Kidney (tissue), 14 donors: ENCODE data around the gene CSNK1G3. TPM values are rescaled to one million over a fixed set of nuclear protein-coding genes. Genes with fewer than 3 reads are reported as not detected.

Source experiments
- DNase-seq, 5 donors: peaks; one replicate each; pipeline ENCODE4 v3.0.0-alpha.2; 2013 to 2020
- FAIRE-seq: peaks from 2 replicates; lab custom pipeline; 2012; peaks lifted over from hg19 to GRCh38; lab: Jason Lieb, UNC
- H3K27ac ChIP-seq, 2 donors: one replicate each; pipeline ENCODE4 v1.7.0; 2013; ENCODE audit warnings: low read depth in 2 of 2, low read length in 2 of 2, inconsistent platforms in 1 of 2
- H3K27me3 ChIP-seq: one replicate; pipeline ENCODE4 v1.7.1; 2013; ENCODE audit warnings: low read length, inconsistent platforms; ENCODE audit not compliant: control insufficient read depth, insufficient read depth
- H3K36me3 ChIP-seq, 3 donors: one replicate each; pipeline versions ENCODE4 v1.7.0 to v1.7.1; 2013; ENCODE audit warnings: low read length in 3 of 3, control low read depth in 1 of 3, inconsistent platforms in 1 of 3; ENCODE audit not compliant: insufficient read depth in 3 of 3, control insufficient read depth in 2 of 3
- H3K4me1 ChIP-seq, 3 donors: one replicate each; pipeline versions ENCODE4 v1.7.0 to v1.7.1; 2013; ENCODE audit warnings: low read length in 3 of 3, inconsistent platforms in 1 of 3, low read depth in 1 of 3; ENCODE audit not compliant: control insufficient read depth in 2 of 3, insufficient read depth in 2 of 3
- H3K4me3 ChIP-seq, 3 donors: one replicate each; pipeline versions ENCODE4 v1.7.0 to v1.8.1; 2013; ENCODE audit warnings: low read length in 3 of 3, control low read depth in 1 of 3, inconsistent platforms in 1 of 3
- H3K9ac ChIP-seq, 3 donors: one replicate each; pipeline versions ENCODE4 v1.7.0 to v1.7.1; 2013; ENCODE audit warnings: low read length in 3 of 3, control low read depth in 1 of 3, inconsistent platforms in 1 of 3
- H3K9me3 ChIP-seq, 3 donors: one replicate each; pipeline versions ENCODE4 v1.7.0 to v1.7.1; 2013; ENCODE audit warnings: low read length in 3 of 3, control low read depth in 1 of 3, inconsistent platforms in 1 of 3; ENCODE audit not compliant: control insufficient read depth in 2 of 3, insufficient read depth in 1 of 3
- intact Hi-C: fragments of 100-400 bp; cut with DNase I; formaldehyde crosslinking; loops from one replicate; pipeline ENCODE4 v1.11.1; 2022
- polyA plus RNA-seq: library from polyadenylated mRNA; stranded (reverse); fragments of 350-450 nt; fragmentation: Illumina TruSeq; extraction: RNeasy Lipid Tissue Mini Kit (QIAGEN cat#74804); gene quantifications from one replicate; pipeline ENCODE4 v1.2.3, GENCODE V29; 2014; ENCODE audit warnings: low read depth, low replicate concordance; ENCODE audit not compliant: insufficient read depth
- total RNA-seq: library from RNA; stranded (reverse); fragmentation: NEBNext Ultra II Directional; extraction: Animal tissue kit (Norgen Biotek cat#: 25700); gene quantifications from one replicate; pipeline ENCODE4 v1.2.1, GENCODE V29; 2021
- TF ChIP-seq, protein P1 (sequence below): IDR thresholded peaks from 3 replicates; pipeline ENCODE4 v1.5.1; 2012; ENCODE audit warnings: mild to moderate bottlenecking, moderate library complexity, borderline replicate concordance; ENCODE audit not compliant: insufficient read depth; ENCODE audit errors: extremely low read depth
- donor health status: control.
- donor health status: control.
- donor health status: control.
- donor health status: control.
- donor health status: control.
- donor health status: DM: yes; HTN: yes; CAD: no.
- donor health status: Normal renal cell carcinoma (clear cell type).

The CSNK1G3 gene
- total and polyA plus RNA-seq, 2 donors from 2014 or later = 8.1 to 39.1 TPM

- no peaks in the 10 kb centered on the region for H3K27me3 ChIP-seq
- no peak overlapping the region for H3K27ac ChIP-seq
- H3K36me3 ChIP-seq = no peaks in the 10 kb centered on the region
- TF ChIP-seq, protein P1, sequence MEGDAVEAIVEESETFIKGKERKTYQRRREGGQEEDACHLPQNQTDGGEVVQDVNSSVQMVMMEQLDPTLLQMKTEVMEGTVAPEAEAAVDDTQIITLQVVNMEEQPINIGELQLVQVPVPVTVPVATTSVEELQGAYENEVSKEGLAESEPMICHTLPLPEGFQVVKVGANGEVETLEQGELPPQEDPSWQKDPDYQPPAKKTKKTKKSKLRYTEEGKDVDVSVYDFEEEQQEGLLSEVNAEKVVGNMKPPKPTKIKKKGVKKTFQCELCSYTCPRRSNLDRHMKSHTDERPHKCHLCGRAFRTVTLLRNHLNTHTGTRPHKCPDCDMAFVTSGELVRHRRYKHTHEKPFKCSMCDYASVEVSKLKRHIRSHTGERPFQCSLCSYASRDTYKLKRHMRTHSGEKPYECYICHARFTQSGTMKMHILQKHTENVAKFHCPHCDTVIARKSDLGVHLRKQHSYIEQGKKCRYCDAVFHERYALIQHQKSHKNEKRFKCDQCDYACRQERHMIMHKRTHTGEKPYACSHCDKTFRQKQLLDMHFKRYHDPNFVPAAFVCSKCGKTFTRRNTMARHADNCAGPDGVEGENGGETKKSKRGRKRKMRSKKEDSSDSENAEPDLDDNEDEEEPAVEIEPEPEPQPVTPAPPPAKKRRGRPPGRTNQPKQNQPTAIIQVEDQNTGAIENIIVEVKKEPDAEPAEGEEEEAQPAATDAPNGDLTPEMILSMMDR = no peak
- H3K9me3 ChIP-seq = no peaks in the 10 kb centered on the region
- H3K4me3 ChIP-seq = no peak overlapping the region
- no peaks in the 10 kb centered on the region for H3K4me1 ChIP-seq
- no peak for DNase-seq
- H3K9ac ChIP-seq = no peak overlapping the region
- intact Hi-C loops = no loop called here
- no peak for FAIRE-seq
Observed at GRCh38 chr5:123659011-123659410, 147.0 kb downstream of the CSNK1G3 start.

DNA sequence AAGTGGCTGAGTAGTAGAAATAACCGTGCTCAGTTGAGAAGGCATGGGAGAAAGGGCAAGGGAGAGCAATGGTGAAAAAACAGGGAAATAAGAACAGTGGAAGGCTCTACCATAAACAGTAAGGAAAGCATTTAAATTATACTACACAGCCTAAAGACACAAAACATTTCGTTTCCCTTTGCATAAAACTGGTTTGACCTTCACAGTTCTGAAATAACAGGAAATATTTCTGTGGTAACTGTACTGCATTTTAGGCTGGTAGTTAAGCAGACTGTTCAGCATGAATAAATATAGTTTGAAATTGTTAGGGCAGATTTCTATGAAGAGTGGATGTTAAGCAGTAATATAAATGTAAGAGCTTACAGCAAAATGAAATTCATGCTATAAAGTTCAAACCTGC is 147.5 kb downstream of the CSNK1G3 start:
- no peak overlapping the region for H3K27ac ChIP-seq
- H3K9me3 ChIP-seq = no peaks in the 10 kb centered on the region
- H3K27me3 ChIP-seq = no peaks in the 10 kb centered on the region
- intact Hi-C loops = no loop called here
- no peaks in the 10 kb centered on the region for H3K36me3 ChIP-seq
- H3K9ac ChIP-seq = no peak overlapping the region
- FAIRE-seq (no peak), DNase-seq (peak in 2 of 5 donors; percentile 27 to 32)
- TF ChIP-seq, protein P1 = no peak
- no peak overlapping the region for H3K4me3 ChIP-seq
- no peaks in the 10 kb centered on the region for H3K4me1 ChIP-seq

- Histone ChIP-seq H3K27me3 (no peaks in the 10 kb centered on the region), H3K36me3 (no peaks in the 10 kb centered on the region), H3K9me3 (peaks cover 0 to 7% (median 0%) of the 10 kb centered on the region in 3 donors), H3K4me1 (no peaks in the 10 kb centered on the region), H3K9ac (no peak overlapping the region), H3K27ac (no peak overlapping the region), H3K4me3 (no peak overlapping the region)
- peak; percentile 83 for FAIRE-seq
- no peak for DNase-seq
- TF ChIP-seq, protein P1 = no peak
- intact Hi-C loops = no loop called here
Observed at GRCh38 chr5:123664961-123665360, 153.0 kb downstream of the CSNK1G3 start.

DNA sequence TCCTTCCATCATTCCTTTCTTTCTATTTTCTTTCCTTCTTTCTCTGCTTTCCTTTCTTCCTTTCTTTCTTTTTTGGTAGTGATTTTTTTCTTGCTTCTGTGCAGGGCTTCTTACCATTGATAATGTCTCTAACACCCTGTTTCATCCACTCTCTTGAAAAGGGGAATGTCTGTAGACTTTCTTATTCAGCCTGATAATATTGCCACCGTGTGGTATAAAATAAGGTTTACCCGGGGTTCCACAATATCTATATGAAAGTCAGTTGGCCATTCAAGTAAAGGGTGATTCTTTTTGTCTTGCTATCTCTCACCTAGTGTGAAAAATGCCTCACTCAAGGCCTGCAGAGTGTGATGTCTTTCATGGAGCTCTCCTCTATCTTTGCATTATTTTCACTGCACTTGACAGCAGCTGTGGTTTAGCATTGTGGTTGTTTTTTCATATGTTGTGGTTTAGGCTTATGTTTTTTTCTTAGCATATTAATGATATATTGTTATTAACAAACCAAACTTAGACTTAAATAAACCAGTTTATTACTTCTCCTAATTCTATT is 153.9 kb downstream of the CSNK1G3 start:
- no peak overlapping the region for H3K4me3 ChIP-seq
- peaks cover 0 to 7% (median 0%) of the 10 kb centered on the region in 3 donors for H3K9me3 ChIP-seq
- intact Hi-C loops = no loop called here
- FAIRE-seq (no peak), DNase-seq (no peak)
- no peak overlapping the region for H3K27ac ChIP-seq
- H3K36me3 ChIP-seq = no peaks in the 10 kb centered on the region
- no peaks in the 10 kb centered on the region for H3K4me1 ChIP-seq
- H3K27me3 ChIP-seq = no peaks in the 10 kb centered on the region
- H3K9ac ChIP-seq = no peak overlapping the region
- TF ChIP-seq, protein P1 = no peak
